HG03469 (cell line): Measurements from ENCODE around the gene ATAD1.
"Not testable (repeated sequence)": the region's sequence is repeated elsewhere in the genome, so short reads cannot be mapped to it uniquely, and the experiment has no call there.

ENCODE experiments used
- ATAC-seq: cut with Tn5 transposase; IDR thresholded peaks from one replicate; pipeline ENCODE4 v1.9.1; 2021; ENCODE audit warnings: mild to moderate bottlenecking, moderate library complexity, moderate number of reproducible peaks; ENCODE audit not compliant: unreplicated experiment

The ATAD1 gene

DNA sequence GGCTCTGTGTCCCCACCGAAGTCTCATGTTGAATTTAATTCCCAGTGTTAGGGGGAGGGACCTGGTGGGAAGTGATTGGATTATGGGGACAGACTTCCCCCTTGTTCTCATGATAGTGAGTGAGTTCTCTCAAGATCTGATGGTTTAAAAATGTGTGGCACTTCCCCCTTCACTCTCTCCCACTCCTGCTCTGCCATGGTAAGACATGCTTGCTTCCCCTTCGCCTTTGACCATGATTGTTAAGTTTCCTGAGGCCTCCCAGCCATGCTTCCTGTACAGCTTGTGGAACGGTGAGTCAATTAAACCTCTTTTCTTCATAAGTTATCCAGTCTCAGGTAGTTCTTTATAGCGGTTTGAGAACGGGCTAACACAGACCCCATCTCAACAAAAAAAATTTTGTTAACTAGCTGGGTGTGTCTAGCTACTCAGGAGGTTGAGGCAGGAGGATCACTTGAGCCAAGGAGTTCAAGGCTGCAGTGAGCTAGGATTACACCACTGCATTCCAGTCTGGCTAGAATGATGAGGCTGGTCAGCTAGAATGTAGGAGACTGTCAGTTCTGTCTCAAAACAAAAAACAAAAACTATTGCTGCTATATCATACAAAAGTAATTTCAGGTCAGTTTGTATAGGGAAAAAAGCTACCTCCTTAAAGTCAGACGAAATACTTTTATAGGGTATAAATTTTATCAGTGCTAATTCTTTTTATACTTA, 57.7 kb downstream of the ATAD1 start:
- no peak for ATAC-seq

DNA sequence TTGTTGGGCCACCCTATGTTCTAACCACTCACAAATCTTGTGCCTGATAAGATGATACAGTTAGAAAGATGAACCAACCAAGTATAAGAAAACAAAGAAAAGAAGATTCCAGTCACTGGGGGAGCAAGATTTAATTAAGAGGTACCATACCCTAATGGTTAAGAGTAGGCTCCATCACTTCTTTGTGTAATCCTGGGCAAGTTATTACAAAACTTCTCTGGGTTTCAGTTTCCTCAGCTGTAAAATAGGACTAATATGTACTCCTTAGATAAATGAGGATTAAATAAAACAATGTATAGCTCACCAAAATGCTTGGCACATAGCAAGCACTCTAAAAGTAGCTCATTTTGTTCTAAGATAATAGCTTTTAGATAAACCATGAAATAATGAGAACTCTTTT, 58.5 kb downstream of the ATAD1 start:
- no peak for ATAC-seq

DNA sequence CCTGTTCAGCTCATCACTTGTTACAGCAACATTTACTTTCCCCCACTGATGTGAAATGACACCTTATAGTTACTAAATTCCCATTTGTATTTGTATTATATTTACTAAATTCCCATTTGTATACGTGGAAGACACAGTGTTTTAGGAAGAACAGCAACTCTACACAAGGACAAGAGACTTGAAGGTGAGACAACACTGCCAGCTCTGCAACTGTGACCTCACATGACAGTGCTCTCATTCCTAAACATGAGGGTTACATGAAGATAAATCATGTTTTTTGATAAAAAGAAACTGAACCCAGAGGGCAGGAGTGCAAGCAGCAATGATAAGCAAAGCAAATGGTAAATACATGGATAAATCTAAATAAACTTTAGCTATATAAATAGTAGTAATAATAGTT, 60.3 kb downstream of the ATAD1 start:
- ATAC-seq: no peak

DNA sequence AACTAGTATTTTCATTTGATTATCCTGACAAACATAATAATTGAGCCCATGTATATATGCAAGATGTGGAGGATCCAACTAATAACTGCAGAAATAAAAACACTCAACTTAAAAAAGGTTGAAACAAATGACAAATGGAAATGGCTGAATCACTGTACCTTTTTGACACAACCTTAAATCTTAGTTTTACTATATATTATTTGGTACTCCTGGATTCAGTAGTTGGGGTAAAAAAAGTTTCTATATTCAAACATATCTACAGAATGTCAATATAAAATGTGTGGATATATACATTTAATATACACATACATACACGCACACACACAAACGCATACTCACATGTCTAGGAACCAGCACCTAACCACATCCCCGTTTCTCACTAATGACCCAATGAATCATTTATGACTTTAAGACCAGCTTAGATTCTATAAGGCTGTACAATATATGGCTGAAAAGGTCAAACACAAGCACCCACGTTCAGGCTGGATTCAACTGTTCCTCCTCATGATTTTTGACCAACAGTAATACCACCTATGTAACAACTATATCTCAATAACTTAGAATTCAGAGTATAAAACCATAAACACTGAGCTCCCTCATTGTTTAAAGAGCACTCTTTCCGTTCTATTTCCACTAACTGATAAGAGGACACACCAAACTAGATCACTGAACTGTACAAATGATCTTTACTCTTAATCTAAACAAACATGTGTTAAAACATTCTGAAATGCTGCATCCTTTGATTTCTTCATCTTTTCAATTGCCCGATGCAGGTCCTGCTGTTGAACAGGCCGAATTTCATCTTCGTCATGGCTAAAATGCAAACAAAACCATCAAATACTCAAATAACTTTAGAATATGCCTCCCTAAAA, 63.8 kb downstream of the ATAD1 start:
- no peak for ATAC-seq

DNA sequence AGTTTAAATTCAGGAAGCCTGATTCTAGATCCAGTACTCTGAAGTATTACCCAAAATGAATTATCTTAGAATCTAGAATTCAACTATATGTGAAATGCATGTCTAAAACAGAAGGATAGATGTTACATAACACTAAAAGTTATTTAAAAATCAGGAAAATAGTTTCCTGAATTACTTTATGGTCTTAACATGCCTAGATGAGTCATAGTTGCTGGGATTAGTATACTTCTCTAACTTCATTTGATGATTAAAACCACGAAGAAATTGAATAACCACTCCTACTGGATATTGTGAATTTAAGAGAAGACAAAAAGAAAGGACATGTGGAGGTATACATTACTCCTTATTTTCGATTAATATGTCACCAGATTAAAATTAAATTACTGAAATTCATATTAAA, 65.5 kb downstream of the ATAD1 start:
- no peak for ATAC-seq

DNA sequence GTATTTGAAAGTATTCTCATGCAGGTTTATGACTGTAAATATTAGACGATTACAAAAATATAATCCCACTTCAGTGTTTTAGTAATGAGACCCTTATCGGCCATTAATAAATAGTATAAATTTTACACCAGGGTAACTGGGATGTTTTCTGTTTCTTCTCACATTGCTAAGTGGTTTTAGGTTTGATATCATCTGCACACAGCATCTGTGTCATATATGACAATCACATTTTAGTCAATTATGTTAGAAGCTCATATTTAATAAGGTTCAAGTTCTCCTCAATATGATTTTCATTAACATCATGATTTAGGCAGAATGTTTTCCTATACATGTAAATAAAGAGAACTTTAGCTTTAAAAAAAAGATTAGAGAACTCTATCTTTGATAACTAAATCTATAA, 66.8 kb downstream of the ATAD1 start:
- no peak for ATAC-seq

DNA sequence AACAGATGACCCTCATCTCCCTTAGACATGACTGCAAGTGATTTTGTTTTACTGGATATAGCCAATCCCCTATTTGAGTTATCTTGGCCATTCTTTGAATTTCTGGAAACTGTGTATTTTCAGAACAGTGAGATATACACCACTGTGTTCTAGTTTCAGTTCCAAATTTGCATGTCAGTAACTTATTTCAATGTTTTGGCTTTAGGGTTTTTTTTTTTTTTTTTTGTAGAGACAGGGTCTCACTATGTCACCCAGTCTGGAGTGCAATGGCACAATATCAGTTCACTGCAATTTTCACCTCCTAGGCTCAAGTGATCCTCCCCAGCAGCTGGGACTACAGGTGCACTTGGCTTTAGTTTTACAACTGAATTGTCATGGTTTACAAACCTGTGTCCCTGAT, 67.2 kb downstream of the ATAD1 start:
- ATAC-seq: no peak

DNA sequence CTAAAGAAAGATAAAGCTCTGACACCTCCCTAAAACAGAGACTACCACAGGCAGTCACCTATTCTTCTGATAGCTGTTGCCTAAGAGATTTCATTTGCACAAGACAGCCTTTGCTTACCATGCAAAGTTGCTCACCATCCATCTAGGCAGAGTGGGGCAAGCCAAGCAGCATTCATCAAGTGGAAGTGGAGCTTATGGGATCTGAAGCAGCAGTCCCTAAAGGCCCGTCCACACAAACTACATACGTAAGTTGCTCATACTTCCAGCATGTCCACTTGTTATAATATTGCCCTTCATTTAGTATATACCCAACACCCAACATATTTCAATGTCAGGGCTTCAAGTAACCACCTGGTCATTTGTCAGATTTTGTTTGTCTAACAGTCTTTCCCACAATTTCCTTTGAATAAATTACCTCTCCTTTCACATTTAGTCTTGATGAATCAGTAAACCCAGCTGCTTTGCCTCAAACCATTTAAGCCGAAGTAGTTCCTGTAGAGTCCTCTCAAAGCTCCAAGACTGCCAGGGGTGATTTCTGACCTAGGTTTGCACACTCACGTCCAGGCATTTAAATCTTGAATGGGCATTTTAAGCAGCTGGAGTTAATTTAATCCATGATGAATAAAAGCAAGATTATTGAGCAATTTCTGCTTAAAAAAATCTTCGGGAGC, 67.9 kb downstream of the ATAD1 start:
- ATAC-seq: no peak

DNA sequence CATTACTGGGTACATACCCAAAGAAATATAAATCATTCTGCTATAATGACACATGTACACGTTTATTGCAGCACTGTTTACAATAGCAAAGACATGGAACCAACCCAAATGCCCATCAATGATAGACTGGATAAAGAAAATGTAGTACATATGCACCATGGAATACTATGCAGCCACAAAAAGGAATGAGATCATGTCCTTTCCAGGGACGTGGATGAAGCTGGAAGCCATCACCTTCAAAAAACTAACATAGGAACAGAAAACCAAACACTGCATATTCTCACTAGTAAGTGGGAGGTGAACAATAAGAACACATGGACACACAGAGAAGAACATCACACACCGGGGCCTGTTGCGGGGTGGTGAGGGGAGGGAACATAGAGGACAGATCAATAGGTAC, 69.8 kb downstream of the ATAD1 start:
- not testable (repeated sequence) for ATAC-seq

DNA sequence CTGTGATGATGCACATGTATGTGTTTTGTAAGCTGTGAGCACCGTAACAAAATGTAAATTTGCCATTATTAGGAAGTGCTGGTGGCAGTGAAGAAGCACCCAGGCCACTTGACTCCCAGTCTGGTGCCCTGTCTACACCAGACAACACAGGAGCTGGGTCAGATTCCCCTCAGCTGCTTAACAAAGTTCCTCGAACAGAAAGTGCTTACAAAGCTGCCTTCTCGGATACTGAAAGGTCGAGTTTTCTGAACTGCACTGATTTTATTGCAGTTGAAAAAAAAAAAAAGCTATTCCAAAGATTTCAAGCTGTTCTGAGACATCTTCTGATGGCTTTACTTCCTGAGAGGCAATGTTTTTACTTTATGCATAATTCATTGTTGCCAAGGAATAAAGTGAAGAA, 71.1 kb downstream of the ATAD1 start:
- ATAC-seq: no peak

DNA sequence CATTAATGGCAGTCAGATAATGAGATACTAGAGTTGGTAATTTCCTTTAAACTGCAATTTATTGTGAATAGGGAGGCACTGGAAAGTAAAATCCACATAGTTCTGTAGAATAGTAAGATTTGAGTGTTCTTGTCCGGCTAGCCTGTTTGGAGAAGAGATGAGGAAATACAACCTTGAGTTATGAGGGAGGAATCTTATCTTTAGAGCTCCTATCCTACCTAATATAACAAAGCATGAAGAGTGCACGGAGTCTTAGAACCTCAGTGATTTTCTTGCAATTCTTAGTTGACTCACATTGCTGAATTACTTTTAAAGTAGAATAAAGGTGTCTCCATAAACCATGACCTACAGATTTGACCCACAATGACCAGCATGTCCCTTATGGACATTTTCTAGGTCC, 73.4 kb downstream of the ATAD1 start:
- ATAC-seq: no peak

DNA sequence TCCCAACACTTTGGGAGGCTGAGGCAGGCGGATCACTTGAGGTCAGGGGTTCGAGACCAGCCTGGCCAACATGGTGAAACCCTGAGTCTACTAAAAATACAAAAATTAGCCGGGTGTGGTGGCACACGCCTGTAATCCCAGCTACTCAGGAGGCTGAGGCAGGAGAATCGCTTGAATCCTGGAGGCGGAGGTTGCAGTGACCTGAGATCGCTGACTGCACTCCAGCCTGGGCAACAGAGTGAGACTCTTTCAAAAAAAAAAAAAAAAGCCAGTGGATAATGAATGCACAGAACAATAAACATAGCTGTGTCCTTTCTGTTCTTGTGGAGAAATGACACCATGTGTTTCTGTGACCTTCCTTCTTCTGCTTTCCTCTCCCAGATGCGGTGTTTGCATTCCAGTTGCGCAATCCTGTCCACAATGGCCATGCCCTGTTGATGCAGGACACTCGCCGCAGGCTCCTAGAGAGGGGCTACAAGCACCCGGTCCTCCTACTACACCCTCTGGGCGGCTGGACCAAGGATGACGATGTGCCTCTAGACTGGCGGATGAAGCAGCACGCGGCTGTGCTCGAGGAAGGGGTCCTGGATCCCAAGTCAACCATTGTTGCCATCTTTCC, 74.9 kb downstream of the ATAD1 start:
- ATAC-seq: not testable (repeated sequence)

DNA sequence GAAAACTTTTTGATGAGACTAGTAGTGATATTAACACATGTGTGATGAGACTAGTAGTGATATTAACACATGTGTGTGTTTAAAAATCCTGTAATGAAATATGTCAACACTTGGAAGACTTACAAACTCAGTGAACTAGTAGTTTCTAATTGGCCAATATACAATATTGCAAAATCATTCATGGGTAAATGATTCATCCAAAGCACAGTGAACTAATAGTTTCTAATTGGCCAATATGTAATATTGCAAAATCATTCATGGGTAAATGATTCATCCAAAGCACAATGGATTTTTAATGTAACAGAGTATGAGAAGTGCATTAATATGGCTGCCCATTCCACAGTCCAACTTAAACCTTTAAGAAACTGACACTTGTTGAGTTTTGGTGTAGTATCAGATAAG, 77.8 kb downstream of the ATAD1 start:
- no peak for ATAC-seq

DNA sequence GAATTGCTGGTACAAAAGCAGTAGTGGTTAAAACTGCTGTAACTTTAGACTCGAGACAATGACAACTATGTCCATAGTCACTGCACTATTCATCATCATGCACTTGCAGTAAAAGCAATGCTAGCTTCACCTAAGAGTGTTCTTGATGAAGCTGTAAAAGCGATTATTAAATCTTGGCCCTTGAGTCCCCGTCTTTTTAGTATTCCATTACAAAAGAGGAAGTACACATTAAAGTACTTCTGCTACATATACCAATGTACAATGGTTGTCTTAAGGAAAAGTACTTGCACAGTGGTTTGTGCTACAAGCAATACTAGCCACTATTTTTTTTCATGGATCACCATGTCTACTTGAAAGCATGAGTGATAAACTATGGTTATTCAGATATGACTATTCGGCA, 78.3 kb downstream of the ATAD1 start:
- ATAC-seq: no peak

DNA sequence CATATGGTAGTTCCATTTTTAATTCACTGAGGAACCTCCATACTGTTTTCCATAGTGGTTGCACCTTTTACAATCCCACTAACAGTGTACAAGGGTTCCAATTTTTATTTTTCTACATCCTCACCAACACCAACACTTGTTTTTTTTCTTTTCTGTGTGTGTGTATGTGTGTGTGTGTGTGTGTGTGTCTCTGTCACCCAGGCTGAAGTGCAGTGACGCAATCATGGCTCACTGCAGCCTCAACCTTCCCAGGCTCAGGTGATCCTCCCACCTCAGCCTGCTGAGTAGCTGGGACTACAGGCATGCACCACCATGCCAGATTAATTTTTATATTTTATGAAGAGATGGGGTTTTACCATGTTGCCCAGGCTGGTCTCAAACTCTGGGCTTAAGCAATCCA, 79.8 kb downstream of the ATAD1 start:
- not testable (repeated sequence) for ATAC-seq

DNA sequence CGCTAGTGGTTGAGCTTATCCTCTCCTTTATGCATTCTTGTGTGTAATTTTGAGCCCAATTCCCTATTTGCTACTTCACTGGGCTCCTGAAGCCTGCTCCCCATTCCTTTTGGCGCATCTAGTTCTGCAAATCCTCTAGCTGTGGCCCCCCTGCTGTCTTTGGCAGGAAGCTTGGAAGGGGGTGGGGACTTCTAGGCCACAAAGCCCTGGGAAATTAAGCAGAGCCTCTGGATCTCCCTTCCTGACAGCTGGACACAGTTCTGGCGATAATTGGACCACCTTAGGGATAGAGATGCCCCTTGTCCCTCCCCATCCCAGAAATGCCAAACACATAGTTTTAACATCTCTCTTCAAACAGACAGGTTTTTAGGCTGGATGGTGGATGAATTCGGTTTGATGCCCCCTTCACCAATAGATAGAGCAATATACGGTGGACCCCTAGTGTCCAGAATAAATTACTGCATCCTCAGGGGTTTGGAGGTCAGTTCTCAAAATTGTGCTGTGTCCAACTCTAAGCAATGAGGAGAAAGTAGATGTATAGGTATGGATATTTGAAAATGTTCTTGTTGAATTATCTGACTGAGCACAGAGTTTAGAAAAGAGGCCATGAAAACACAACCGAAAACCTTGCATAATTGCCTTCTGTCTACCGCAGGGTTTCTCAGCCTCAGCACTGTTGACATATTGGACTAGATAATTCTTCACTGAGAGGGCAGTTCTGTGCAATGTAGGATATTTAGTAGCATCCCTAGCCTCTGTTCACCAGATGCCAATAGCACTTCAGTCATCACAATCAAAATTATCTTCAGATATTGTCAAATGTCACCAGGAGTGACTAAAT, 82.8 kb downstream of the ATAD1 start:
- no peak for ATAC-seq

DNA sequence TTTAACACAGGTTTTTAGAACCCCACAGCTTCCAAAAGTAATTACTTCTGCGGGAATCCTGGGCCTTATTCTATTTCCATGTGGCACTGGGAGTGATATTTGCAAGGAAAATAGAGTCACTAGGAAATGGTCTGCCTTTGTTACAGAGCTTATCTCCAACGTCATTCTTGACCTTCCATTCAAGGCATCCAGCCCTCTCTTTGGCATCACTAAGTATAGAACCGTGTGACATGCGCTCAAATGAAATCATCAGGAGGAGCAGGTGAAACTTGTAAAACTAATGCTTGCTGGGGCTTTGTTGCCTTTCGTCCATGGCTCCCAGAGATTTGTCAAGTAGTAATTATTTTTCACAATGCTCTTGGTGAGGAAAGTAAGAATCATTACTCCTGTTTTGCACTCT, 84.9 kb downstream of the ATAD1 start:
- no peak for ATAC-seq

DNA sequence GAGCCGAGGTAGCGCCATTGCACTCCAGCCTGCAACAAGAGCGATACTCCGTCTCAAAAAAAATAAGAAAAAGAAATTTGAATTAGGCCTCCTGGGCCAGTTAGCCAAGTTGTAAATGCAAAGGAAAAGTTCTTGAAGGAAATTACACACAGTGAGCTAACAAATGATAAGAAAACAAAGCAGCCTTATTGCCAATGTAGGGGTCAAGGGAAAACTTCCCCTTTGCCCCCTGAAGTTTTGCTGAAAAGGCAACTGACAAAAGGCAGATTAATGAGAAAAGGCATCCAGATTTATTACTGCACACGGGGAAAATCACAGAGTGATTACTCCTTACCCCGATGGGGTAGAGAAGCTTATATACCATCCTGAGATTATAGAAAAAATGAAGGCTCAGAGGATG, 88.1 kb downstream of the ATAD1 start:
- ATAC-seq: no peak

DNA sequence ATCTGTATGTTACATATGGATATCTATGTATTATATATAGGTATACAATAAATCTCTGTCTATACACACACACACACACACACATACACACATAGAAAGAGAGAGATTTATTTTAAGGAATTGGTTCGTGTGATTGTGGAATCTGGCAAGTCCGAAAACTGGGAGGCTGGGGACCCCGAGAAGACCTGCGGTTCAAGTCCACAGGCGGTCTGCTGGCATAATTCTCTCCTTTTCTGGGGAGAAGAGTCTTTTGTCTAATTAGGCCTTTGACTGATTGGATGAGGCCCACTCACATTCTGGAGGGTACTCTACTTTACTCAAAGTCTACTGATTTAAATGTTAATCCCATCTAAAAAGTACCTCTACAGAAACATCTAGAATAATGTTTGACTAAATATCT, 93.2 kb downstream of the ATAD1 start:
- no peak for ATAC-seq

DNA sequence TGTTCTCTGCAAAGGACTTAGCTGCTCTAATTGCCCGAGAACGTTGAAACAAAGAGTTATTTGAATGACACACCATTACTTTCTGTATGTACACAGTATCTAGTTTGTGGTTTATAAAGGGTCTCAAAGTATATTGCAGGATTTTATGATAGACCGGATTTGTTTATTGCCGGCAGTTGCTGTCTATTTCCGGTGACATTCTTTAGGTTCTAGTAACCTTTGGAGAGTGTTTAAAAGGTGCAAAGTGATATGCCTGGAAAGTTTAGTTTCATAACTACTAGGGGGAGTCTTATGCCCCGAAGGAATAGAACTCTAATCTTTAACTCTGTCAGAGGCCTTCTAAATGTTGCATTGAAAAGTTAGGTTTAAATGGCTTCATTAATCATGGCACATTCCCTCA, 94.5 kb downstream of the ATAD1 start:
- ATAC-seq: no peak

DNA sequence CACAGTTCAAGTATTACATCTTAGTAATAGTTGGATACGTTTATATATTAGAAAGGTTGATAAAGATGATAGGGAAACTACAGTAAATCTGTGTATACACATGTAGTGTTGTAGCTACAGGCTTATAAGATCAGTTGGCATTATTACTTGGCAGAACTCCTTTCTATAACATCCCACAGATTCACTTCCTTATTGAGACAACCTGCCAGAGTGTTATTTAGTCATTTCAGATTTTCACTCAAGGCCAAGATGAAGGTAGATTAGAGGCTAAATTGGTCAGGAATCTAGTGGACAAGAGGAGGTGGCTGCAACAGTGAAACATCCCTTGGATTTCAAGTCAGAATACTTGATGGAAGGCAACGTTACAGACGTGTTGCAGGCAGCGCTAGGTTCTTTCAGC, 95.3 kb downstream of the ATAD1 start:
- ATAC-seq: no peak
